ENCODE measurements around the gene RNF8.
"Not testable (repeated sequence)": the region's sequence is repeated elsewhere in the genome, so short reads cannot be mapped to it uniquely, and the experiment has no call there.

RNF8 gene

DNA sequence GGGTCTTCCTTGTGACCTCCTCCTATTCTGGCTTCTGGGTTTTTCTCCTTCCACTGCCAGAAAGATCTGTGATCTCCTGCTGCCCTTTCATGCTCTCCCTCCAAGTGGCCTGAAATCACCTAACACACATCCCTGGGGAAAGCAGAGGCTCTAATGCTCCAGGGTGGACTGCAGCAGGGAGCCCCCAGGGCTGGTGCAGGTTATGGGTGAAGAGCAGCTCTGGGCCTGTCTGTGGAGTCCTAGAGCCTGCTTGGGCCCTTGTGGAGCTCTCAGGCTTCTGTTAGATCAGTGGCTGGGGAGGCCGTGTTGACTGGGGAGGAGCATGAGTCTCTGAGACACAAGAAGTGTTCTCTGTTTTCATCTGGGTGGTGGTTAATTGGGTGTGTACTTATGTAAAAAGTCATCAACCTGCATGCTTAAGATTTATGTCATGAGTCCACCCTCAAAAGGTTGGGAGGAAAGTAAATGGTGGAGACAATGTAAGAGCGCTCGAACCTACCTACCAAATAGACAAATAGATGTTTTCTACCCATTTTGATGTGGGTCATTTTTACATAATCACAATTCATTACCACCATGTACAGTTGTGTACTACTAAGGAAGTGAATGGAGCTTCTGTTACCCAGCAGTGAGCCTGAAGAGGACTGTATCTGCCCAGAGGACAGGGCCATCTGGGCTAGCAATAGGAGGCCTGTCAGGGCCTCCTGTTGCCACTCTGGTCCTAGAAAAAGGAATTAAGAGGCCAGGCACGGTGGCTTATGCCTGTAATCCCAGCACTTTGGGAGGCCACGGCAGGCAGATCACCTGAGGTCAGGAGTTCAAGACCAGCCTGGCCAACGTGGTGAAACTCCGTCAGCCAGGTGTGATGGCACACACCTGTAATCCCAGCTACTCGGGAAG is 32.0 kb upstream of the RNF8 start:
- no peak for DNase-seq

DNA sequence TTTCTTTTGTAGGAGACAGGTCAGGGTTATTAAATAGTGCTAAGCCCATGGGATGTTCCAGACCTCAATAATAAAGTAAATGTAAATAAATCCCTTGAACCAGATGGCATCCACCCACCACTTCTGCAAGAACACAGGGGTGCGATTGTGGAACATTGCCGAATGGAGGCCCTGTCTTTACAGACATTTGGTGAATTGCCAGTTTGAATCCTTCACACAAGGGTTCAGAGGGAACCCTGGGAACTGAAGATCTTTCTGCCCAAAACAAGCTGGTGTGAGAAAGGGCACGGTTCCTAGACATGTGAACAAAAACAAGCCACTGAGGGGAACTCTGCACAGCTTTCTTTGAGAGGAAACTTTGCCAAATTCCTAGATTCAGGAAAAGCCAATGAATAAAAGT is 30.2 kb upstream of the RNF8 start:
- DNase-seq = no peak

DNA sequence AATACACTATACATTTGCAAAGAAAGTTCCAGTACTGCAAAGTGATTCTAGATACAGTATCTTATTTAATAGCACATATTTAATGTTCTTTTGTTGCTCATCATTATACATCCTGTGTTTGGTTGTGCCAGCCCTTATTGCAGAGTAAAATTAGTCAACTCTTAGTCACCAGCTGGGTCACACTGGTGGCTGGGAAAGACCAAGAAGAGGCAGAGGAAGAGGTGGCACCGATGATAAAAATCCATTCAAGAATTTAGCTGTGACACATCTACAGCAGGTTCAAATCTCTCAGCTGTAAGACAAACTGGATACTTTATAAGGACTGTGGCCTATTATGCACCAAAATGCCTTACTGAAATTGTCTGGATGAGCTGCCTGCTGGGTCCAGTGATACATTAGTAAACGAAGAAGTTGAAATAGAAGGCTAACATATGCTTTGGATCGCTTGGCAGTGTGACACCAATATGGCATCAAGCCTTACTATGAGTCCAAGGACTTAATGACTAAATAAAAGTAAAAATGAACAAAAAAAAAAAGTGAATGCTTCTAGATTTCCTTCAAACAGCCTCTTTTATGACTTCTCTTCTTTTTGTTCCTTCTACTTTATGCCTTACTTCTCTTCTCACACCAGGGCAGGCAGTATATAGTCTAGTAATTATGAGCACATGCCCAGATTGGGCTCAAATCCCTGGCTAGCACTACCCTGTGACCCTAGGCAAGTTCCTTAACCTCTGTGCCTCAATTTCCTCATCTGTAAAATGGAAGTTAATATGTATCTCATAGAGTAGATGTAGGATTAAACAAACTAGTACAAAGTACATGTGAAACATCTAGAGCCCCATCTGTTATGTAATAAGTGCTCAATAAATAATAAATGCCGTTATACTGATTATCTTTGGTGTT is 29.4 kb upstream of the RNF8 start:
- no peak for DNase-seq

DNA sequence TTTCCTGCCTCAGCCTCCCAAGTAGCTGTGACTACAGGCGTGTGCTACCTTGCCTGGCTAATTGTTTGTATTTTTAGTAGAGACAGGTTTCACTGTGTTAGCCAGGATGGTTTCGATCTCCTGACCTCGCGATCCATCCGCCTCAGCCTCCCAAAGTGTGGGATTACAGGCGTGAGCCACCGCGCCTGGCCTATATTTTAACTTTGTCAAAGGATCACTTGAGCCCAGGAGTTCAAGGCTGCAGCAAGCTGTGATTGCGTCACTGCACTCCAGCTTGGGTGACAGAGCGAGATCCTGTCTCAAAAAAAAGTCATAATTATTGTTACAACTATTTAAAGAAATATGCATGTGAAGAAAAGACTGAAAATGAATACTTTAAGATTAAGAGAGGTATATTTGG is 23.4 kb upstream of the RNF8 start:
- DNase-seq = not testable (repeated sequence)

DNA sequence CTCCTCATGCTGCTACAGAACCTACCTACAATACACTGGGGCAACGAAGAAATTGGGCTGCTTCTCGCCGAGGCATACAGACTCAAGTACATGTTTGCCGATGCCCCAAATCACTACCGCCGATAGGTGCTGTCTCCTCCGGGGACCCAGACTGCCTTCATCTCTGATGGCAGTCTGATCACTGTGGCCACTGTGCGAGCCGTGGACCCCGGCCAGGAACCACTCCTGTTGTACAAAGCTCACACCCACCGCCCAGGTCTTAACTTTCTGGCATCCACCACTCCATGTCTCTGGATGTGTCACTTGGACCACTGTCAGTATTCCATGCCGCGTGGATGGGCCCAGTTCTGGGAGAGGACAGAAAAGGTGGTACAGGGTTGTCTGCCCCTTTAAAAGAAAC is 22.7 kb upstream of the RNF8 start:
- DNase-seq = no peak

DNA sequence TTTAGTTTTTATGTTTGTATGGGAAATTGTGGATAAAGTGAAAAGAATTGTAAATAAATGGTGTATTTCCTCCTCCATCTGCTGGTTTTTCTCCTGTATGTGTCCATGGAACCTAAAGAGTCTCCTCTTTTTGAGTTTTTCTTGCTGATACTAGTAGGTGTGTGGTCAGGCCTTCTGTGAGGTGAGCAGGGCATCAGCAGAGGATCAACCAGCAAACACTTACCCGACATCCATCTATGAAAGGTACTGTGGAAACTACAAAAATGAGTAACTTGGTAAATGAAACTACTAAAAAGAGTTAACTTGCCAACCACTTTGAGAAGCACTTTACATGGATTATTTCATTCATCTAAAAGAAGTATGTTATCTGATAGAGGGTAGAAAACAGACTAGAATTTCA is 20.9 kb upstream of the RNF8 start:
- no peak for DNase-seq

DNA sequence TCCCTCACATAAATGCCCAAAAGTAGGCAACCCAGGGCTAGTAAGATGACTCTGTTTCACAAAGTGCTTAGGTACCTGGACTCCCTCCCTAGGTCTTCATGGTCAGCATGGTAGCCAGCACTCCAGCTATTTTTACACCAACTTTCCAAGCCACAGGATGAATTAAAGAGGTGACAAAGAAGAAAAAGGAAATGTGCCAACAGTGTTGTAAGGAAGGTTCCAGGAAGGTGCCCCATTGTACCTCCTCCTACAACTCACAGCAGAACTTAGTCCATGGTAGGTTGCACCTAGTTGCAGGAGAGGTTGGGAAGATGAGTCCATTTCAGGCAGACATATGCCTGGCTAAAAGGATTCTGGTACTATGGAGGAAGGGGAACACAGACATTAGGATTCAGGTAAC is 19.7 kb upstream of the RNF8 start:
- DNase-seq = no peak

DNA sequence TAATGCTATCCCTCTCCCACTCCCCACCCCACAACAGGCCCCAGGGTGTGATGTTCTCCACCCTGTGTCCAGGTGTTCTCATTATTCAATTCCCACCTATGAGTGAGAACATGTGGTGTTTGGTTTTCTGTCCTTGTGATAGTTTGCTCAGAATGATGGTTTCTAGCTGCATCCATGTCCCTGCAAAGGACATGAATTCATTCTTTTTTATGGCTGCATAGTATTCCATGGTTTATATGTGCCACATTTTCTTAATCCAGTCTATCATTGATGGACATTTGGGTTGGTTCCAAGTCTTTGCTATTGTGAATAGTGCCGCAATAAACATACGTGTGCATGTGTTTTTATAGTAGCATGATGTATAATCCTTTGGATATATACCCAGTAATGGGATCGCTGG is 15.5 kb upstream of the RNF8 start:
- not testable (repeated sequence) for DNase-seq

DNA sequence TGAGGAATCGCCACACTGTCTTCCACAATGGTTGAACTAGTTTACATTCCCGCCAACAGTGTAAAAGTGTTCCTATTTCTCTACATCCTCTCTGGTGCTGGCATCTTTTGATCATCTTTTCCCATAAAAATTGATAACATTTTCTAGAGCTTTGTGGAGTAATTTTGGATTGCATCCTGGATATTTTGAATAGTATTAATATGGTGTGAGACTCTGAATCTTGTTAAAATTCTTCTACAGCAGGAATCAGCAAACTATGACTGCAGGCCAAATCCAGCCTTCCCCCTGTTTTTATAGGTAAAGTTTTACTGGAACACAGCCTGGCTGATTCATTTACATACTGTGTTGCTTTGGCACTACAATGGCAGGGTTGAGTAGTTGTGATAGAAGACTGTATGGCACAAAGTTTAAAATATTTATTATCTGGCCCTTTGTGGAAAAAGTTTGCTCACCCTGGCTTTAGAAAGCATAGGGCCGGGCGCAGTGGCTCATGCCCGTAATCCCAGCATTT is 15.0 kb upstream of the RNF8 start:
- no peak for DNase-seq

DNA sequence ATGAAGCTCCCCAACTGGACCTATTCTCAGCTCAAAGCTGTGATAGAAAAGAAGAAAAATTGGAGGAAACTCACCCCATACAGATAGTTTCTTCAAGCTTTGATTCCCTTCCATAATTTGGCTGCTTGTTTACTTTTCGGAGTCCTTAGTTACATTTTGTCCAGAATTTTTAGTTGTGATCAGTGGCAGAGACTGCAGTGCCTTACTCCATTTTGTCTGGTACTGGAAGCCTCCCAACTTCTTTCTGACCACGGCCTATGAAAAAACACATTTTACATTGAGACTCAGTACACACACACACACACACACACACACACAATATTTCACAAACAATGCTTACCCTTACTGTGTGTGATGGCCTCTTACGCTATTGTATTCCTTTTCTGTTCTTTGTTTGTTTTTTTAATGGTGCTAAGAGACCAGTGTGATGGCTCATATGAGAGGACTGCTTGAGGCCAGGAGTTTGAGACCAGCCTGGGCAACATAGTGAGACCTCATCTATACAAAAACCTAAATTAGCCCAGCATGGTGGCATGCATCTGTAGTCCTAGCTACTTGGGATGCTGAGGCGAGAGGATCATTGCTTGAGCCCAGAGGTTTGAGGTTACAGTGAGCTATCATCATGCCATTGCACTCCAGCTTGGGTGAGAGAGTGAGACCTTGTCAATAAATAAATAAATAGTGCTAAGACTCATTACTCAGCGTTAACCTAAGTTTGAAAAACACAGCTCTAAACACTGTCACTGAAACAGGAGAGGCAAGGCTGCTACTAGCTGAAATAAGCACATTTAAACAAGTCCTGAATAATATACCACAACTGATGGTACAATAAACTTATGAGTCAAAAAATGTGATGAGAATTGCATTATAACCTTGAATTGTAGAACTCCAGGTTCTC is 13.8 kb upstream of the RNF8 start:
- DNase-seq = no peak

DNA sequence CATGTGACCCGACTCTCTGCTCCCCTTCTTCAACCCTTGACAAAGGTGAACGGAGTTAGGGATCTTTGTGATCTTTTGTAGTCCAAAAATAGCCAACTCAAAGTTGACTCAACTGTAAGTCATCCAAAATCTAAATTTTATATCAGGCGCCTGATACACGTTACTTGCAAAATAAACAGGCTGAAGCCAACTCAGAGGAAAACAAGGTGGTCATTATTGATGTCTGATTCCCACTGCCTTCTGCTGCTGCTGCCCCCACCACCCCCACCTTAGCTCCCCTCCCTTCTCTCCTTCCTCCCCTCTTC is 13.2 kb upstream of the RNF8 start:
- no peak for DNase-seq

DNA sequence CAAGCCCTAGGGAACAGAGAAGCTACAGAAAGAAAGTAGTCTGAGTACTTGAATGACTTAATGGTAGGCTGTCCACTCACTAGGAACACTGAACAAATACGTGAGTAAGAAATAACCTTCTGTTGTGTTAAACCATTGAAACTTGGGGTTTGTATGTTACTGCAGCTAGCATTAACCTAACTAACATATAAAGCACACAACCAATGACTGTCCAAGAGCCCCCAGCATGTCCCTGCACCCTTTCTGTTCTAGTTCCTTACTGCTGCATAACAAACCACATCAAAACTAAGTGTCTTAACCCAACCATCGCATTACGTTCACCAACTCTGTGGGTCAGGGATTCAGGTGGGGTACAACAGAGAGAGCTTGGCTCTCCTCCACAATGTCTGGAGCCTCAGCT is 10.5 kb upstream of the RNF8 start:
- DNase-seq = no peak

DNA sequence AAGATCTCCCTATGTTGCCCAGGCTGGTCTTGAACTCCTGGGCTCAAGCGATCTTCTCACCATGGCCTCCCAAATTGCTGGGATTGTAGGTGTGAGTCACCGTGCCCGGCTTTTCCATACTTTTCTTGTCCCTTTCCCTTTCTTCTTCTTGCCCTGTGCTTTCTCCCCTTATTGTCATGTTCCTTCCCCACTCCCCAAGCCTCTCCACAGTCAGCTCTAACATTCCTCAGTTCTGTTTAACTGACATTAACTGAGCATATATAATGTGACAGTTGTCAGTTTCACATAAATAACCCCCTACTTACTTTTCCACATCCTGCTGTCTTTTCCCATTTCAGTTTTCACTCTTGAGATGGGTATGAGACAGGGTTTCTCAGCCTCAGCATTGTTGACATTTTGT is 9.5 kb upstream of the RNF8 start:
- DNase-seq = no peak

DNA sequence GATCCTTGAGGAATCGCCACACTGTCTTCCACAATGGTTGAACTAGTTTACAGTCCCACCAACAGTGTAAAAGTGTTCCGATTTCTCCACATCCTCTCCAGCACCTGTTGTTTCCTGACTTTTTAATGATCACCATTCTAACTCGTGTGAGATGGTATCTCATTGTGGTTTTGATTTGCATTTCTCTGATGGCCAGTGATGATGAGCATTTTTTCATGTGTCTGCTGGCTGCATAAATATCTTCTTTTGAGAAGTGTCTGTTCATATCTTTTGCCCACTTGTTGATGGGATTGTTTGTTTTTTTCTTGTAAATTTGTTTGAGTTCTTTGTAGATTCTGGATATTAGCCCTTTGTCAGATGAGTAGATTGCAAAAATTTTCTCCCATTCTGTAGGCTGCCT is 8.0 kb upstream of the RNF8 start:
- DNase-seq = not testable (repeated sequence)

DNA sequence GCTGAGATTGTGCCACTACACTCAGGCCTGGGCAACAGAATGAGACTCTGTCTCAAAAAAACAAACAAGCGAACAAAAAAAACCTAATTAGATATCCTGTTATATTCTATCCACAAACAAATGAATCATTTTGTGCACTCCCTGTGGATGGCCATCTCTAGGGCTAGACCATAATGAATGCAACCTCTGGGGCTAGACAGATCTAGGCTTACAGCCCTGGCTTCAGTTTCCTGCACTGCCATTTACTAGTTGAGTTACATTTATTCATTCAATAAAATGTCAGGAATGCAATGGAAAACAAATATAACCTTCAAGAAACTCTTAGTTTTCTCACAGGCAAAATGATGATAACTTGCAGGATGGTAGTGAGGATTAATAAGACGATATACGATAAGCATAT is 6.6 kb upstream of the RNF8 start:
- no peak for DNase-seq

DNA sequence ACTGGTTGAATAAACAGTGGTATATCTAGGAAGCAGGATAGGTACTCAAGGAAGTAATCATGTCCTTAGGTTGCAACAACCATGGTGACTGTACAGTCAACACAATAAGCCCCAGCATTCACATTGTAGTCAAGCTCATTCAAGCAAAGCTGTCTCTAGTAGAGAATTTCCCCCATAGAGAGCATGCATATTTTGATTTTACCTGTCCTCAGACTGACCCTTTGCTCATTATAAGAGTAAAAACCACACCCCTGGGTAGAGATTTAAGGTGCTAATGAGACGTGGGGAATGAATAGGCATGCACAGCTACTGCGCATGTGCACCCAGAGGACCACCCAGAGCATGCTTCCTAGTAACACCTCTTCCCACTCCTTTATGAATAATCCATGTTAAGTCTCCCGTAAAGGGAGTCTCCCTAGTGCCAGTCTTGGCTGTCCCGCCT is 6.1 kb upstream of the RNF8 start:
- no peak for DNase-seq

DNA sequence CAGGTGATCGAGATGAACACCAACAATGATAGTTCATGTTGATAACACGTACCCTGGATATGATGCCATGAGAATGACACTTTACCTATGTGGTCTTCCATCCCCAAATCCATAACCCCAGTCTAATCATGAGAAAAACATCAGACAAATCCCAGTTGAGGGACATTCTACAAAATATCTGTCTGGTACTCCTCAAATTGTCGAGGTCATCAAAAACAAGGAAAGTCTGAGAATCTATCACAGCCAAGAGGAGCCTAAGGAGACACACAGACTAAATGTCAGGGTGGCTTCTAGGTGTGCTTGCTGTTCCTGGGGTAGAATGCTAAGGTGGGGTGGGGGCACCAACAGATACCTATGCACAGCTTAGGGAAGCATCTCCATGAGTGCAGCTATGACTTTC is 2.8 kb upstream of the RNF8 start:
- no peak for DNase-seq

DNA sequence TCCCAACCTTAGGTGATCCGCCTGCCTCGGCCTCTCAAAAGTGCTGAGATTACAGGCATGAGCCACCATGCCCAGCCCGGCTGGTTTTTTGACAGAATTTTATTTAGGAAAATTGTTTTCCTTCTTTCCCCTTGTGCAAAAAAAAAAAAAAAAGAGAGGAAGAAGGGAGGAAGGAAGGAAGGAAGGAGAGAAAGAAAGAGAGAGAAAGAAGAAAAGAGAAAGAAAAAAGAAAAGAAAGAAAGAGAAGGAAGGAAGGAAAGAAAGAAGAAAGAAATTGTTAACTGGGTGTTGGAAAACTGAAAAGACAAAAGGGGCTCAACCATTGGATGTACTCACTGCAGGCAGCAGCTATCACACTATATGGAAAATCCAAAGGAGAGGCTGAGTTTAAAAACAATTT is 1.4 kb upstream of the RNF8 start:
- no peak for DNase-seq

DNA sequence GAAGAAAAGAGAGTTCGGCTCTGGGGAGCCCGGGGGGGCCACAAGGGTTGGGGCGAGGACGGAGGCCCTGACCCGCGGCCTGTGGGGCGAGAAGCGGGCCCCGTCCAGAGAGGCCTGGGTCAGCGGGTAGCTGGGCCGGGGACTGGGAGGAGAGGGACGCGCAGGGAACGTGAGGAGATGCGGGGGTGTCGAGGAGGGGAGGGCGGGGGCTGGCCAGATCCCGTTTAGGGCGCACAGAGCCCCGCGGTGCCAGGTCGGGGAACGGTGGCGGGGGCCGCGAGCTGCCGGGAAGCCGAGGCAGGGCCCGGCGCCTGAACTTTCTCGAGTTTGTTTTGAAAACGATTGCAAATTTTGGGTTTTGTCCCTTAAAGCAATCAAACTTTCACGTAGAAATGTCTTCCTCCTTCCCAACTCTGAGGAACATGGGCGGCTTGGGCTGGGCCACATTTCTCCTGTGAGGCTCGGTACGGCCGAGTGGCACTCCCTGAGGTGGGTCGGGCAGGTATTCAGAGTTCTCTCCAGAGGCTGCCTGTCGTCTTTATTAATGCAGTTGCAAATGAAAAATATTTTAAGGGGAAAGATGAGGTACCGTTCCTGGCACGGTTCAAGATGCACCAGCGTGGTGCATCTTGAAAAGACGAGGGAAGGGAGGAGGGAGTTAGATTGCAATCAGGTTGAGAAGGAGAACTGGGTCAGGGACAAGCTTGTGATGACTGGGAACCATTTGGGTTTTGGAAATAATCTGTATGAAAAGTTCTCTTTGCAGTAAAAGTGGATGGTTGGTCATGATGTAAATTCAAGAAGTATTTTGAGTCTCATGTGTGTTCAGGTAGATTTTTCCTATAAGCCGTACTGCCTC is 972 bp downstream of the RNF8 start:
- no peak for DNase-seq

DNA sequence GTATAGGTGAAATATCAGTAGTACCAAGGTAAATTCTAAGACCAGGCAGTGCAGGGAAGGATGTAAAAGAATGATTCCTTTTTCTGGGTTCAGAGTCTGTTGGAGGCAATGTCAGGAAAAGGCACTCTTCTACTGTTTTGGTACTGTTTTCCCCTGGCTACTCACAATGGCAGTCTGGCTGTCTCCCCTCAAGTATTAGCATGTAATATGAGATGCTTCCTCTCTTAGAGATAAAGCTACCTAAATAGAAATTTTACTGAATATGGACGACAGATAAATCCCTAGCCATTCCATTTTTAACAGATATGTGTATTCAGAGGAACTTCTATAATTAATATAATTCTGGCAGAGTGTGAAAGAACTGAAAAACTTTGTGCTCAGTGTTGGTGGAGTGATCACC is 3.5 kb downstream of the RNF8 start:
- no peak for DNase-seq

DNA sequence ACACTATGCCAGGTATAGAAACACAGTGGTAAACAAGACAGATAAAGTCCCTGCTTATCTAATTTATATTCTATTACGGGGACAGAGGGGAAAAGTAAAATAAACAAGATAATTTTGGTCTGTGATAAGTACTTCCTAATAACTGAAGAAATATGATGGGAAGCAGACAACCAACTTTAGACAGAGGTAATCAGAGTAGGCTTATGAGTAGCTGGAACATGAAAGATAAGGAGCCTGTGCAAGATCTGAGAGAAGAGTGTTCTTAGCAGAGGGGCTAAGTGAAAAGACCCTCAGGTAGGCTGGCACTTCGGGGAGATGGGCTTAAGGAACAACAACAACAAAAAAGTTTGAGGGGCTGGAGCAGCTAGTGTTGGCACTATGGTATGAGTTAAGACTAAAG is 4.1 kb downstream of the RNF8 start:
- DNase-seq = no peak

DNA sequence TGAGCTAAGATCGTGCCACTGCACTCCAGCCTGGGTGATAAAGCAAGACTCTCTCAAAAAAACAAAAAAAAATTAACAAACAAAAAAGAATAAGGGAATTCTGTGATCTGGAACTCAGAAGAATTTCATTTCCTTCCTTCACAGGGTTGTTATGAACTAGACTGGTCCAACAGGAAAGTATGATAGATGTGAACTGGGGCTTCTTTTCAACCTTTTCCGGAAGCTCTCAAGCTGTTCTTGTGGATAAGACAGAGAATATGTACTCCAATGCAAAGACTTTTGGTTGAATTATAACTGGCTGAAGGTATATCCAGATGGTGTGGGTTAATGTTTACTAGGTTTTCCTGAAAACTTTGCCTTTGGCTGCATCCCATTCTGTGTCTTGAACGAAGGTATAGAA is 5.3 kb downstream of the RNF8 start:
- DNase-seq = no peak
